ENCODE results near the gene CTSD. TPM values are rescaled to one million over a fixed set of nuclear protein-coding genes. Genes with fewer than 3 reads are reported as not detected.

Gene CTSD
- total and polyA plus RNA-seq, 8 donors, result 231 to 596 (median 310) TPM

DNA sequence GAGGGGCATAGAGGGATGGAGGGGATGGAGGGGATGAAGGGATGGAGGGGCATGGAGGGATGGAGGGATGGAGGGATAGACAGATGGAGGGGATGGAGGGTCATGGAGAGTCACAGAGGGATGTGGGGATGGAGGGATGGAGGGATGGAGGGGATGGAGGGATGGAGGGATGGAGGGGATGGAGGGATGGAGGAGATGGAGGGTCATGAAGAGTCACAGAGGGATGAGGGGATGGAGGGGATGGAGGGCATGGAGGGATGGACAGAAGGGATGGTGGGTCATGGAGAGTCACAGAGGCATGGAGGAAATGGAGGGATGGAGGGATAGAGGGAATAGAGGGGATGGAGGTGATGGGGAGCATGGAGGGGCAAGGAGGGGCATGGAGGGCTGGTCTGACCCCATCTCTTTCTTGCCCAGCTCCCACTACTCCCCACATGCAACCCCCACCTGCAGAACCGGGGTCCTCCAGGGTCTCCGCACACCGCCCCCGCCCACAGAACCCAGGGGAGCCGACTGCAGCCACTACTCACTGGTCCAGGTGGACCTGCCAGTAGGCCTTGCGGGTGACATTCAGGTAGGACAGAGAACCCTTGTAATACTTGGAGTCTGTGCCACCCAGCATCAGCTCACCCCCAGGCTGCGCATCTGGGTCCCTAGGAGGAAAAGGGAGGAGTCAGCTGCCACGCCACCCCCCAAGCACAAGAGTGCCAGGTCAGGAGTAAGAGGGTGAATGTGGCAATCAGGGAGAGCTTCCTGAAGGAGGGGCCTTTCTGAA, 9.2 kb downstream of the CTSD start:
- FAIRE-seq (no peak), ATAC-seq (no peak), DNase-seq (peak in 2 of 6 donors; percentile 41 to 55)
- Histone ChIP-seq H3K27ac (no peak overlapping the region), H3K4me3 (no peak overlapping the region), H3K27me3 (no peaks in the 10 kb centered on the region), H3K9me3 (no peaks in the 10 kb centered on the region), H3K36me3 (peaks cover 5 to 47% (median 15%) of the 10 kb centered on the region in 3 donors), H3K4me1 (peaks cover 0 to 7% (median 0%) of the 10 kb centered on the region in 3 donors)
- WGBS, 2 donors, result 88 to 99% methylated on average over 8 of the region's 8 CpGs
- intact Hi-C loops (cut with DNase I), result no loop called here
- TF ChIP-seq, protein P1, sequence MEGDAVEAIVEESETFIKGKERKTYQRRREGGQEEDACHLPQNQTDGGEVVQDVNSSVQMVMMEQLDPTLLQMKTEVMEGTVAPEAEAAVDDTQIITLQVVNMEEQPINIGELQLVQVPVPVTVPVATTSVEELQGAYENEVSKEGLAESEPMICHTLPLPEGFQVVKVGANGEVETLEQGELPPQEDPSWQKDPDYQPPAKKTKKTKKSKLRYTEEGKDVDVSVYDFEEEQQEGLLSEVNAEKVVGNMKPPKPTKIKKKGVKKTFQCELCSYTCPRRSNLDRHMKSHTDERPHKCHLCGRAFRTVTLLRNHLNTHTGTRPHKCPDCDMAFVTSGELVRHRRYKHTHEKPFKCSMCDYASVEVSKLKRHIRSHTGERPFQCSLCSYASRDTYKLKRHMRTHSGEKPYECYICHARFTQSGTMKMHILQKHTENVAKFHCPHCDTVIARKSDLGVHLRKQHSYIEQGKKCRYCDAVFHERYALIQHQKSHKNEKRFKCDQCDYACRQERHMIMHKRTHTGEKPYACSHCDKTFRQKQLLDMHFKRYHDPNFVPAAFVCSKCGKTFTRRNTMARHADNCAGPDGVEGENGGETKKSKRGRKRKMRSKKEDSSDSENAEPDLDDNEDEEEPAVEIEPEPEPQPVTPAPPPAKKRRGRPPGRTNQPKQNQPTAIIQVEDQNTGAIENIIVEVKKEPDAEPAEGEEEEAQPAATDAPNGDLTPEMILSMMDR (IDR thresholded peaks at IDR 0.05), result no peak

DNA sequence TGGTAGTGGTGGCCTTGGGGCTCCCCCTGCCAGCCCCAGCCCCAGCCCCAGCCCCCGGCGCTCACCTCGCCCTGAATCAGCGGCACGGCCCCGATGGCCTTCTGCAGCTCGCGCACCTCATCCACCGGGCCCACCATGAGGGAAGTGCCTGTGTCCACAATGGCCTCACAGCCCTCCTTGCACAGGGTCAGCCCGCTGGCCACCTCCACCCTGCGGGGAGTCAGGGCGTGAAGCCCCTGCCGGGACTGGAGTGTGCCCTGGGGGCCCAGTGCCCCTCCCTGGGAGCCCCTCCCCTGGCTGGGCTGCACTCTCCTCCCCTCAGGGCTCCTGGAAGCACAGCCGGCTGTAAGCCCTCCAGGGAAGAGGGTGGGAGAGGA, 9.8 kb downstream of the CTSD start:
- Histone ChIP-seq H3K4me1 (peaks cover 0 to 12% (median 0%) of the 10 kb centered on the region in 3 donors), H3K27ac (no peak overlapping the region), H3K9me3 (no peaks in the 10 kb centered on the region), H3K4me3 (no peak overlapping the region), H3K27me3 (no peaks in the 10 kb centered on the region), H3K36me3 (peaks cover 2 to 42% (median 11%) of the 10 kb centered on the region in 3 donors)
- TF ChIP-seq, protein P1 (IDR thresholded peaks at IDR 0.05), result no peak
- FAIRE-seq (no peak), DNase-seq (peak in 2 of 6 donors; percentile 55 to 78), ATAC-seq (no peak)
- intact Hi-C loops (cut with DNase I), result no loop called here
- 91 to 92% methylated on average over 14 of the region's 14 CpGs for WGBS, 2 donors

DNA sequence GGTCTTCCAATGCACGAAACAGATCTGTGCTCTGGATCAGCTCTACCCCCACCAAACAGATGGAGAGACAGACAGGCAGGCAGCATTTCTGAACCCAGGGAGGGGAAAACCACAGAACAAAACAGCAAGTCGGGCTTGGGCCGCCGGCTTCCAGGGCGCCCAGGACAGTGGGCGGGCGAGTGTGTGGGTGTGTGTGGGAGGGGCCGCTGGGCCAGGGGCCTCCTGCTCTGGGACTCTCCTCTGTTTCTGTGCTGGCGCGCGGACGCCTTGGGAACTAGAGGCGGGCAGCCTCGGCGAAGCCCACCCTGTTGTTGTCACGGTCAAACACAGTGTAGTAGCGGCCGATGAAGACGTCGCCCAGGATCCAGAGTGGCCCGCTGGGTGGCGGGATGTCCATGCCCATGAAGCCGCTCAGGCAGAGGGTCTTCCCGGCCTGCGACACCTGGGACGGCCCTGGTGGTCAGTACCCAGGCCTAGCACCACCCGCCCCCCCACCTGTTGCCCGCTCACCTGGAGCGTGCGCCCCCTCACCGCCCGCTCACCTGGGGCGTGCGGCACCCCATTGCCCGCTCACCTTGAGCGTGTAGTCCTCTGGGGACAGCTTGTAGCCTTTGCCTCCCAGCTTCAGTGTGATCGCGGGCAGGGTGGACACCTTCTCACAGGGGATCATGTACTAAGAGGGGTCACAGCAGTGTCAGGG, 10.3 kb downstream of the CTSD start:
- WGBS, 2 donors, result 94% methylated on average over 38 of the region's 38 CpGs
- Histone ChIP-seq H3K36me3 (peaks cover 2 to 37% (median 11%) of the 10 kb centered on the region in 3 donors), H3K4me3 (no peak overlapping the region), H3K9me3 (no peaks in the 10 kb centered on the region), H3K27me3 (no peaks in the 10 kb centered on the region), H3K4me1 (peaks cover 0 to 12% (median 0%) of the 10 kb centered on the region in 3 donors), H3K27ac (no peak overlapping the region)
- no peak for FAIRE-seq
- intact Hi-C loops (cut with DNase I), result no loop called here
- no peak for ATAC-seq
- TF ChIP-seq, protein P1 (IDR thresholded peaks at IDR 0.05), result no peak
- DNase-seq, result peak in 3 of 6 donors; percentile 29 to 67 (median 54)

DNA sequence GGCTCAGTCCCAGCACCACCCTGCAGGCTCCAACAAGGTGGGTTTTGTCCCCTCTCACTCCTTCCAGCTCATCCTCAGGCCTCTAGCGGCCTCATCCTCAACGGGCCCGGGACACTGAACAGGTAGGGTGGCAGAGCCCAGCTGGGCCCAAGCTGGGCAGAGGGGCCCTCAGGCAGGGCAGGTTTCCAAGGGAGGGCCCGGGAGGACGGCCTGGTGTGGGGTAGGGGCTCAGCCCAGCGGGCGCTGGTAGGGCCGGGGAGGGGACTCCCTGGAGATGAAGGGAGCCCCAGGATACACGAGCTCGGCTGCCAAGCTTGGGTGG, 10.9 kb downstream of the CTSD start:
- H3K27ac ChIP-seq, result no peak overlapping the region
- H3K36me3 ChIP-seq, result peaks cover 2 to 37% (median 11%) of the 10 kb centered on the region in 3 donors
- H3K4me3 ChIP-seq, result no peak overlapping the region
- FAIRE-seq (no peak), DNase-seq (peak in 1 of 6 donors; percentile 47), ATAC-seq (no peak)
- peaks cover 0 to 12% (median 0%) of the 10 kb centered on the region in 3 donors for H3K4me1 ChIP-seq
- no peaks in the 10 kb centered on the region for H3K9me3 ChIP-seq
- WGBS, 2 donors, result 90 to 91% methylated on average over 10 of the region's 10 CpGs
- TF ChIP-seq, protein P1 (IDR thresholded peaks at IDR 0.05), result no peak
- no peaks in the 10 kb centered on the region for H3K27me3 ChIP-seq
- intact Hi-C loops (cut with DNase I), result no loop called here

Measured in pancreas (tissue), 10 donors.